Measurements from ENCODE around the gene TTC3. TPM values are rescaled to one million over a fixed set of nuclear protein-coding genes. Genes with fewer than 3 reads are reported as not detected.
A peak's percentile ranks its signal among the peaks of the same experiment; 100 is the strongest.

The TTC3 gene
- total RNA-seq, 2 donors from 2014 or later, result 63.6 to 111 TPM

DNA sequence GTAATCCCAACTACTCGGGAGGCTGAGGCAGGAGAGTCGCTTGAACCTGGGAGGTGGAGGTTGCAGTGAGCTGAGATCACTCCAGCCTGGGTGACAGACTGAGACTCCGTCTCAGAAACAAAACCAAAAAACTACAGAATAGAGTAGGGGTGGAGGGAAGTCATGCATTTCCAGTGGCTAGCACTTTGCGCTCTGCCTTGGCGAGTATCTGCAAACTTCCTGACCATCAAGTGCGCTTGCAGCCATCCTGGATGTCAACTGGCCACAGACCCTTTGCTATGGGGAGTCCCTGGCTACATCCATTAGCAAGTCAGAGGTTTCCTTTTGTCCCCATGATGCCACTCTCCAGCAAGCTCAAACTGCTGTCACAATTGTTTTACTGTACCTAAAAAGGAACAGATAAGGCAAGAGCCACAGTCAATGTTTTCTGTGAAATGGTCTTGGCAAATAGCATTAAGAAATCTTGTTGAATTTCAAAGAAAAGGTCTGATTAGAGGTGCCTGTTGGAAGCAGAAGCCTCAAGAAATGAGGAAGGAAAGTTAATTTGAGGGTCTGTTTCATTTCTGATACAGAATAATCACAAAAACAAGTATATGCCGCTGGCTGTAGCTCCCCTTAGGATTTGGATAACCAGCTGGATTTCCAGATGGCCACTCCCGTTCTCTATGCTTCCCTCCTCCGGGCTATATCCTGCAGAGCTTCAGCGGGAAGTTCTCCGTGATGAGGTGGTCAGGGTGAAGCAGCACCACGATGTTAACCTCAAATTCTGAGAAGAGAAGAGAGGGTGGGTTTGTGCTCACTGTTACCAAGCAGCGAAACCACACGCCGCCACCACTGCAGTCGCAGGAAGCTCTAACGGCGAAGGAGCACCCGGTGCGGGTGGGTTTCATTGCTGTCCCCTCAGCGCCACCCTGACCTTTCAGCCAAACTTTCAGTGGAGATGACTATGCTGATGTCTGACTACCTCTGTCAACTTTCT lies 152.1 kb downstream of the TTC3 start:
- no peak overlapping the region for H3K27ac ChIP-seq
- H3K4me3 ChIP-seq, result no peak overlapping the region
- TF ChIP-seq, protein P1, sequence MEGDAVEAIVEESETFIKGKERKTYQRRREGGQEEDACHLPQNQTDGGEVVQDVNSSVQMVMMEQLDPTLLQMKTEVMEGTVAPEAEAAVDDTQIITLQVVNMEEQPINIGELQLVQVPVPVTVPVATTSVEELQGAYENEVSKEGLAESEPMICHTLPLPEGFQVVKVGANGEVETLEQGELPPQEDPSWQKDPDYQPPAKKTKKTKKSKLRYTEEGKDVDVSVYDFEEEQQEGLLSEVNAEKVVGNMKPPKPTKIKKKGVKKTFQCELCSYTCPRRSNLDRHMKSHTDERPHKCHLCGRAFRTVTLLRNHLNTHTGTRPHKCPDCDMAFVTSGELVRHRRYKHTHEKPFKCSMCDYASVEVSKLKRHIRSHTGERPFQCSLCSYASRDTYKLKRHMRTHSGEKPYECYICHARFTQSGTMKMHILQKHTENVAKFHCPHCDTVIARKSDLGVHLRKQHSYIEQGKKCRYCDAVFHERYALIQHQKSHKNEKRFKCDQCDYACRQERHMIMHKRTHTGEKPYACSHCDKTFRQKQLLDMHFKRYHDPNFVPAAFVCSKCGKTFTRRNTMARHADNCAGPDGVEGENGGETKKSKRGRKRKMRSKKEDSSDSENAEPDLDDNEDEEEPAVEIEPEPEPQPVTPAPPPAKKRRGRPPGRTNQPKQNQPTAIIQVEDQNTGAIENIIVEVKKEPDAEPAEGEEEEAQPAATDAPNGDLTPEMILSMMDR (IDR thresholded peaks at IDR 0.05), result no peak
- H3K4me1 ChIP-seq, result peaks cover 0 to 6% of the 10 kb centered on the region in 2 donors
- DNase-seq (ENCODE audit: low spot score), result peak; percentile 21
- H3K9me3 ChIP-seq, result no peaks in the 10 kb centered on the region
- peaks cover 61% of the 10 kb centered on the region for H3K36me3 ChIP-seq
- H3K27me3 ChIP-seq, result no peaks in the 10 kb centered on the region

DNA sequence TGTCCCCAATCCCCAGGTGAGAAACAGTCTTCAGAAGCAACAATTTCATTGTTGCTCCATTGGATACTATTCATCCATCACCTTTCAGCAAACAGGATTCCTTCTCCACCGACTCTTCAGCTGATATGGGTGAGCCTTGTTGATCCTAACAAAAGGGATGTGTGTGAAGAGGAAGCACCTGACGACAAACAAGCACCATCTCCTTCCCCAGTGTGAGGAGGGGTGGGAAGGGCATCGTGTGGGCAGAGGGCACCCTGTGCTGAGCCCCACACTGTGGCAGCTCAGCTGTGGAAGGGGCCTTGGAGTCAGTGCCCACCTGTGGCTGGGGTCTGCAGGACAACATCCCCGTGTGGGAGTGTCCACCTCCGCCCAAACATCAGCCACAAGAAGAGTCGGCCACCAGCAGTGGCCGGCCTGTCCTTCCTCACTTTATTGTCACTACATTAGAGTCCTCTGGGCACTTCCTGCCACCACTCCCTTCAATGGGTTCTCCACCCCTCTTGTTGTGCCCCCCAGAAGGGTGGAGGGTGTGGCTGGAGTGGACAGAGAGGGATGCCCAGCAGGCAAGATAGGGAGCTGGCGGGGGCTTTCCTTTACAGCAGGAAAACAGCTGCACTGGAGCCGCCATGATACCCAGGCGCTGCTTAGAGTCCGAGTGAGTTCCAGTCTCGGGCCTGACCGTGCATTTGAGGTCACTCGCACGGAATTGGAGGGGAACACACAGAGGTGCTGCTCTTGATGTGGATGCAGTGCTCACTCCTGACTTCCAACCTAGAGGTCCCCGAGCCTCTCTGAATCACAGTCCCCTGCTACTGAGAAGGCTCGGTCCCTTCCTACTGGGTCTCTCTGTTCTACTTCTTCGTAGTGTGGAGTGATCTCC lies 153.2 kb downstream of the TTC3 start:
- H3K4me3 ChIP-seq, result no peak overlapping the region
- no peaks in the 10 kb centered on the region for H3K27me3 ChIP-seq
- H3K27ac ChIP-seq, result no peak overlapping the region
- no peaks in the 10 kb centered on the region for H3K9me3 ChIP-seq
- H3K4me1 ChIP-seq, result no peaks in the 10 kb centered on the region
- TF ChIP-seq, protein P1 (IDR thresholded peaks at IDR 0.05), result no peak
- DNase-seq (ENCODE audit: low spot score), result peak; percentile 43
- peaks cover 71% of the 10 kb centered on the region for H3K36me3 ChIP-seq

DNA sequence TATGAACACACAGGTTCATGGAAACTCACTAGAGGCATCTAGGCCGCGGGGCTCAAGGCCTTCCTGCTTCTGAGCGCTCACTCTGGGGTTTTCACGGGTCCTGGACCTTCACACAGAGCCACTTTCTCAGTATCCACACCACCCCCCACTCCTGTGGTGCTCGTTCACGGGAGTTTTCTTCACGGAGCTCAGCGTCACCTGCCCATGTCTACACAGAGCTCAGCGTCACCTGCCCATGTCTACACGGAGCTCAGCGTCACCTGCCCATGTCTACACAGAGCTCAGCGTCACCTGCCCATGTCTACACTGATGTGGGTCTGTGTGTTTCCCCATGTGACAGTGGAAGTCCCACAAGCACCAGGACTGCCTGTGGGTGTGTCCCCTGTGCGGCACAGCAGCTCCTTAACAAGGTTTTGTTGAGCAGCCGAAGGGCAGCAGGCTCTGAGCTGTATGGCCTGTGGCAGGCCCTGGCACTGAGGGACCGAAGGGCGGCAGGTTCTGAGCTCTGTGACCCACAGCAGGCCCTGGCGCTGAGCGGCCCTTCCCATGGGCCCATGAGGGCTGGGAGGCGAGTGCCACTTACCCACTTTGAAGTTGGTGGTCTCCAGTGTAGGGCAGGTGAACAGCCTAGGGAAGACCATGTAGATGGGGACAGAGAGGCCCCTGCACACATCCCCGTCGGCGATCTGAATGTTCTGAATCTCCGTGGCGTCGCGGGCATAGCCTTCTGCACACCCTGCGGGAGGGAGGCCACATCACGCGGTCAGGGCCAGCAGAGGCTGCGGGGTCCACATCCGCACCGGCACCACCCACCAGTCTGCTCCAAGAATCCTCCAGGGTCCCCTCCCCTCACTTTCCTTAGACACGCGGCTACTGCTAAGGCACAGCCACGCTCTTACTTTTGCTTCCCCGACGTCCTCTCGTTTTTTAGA lies 154.3 kb downstream of the TTC3 start:
- H3K27ac ChIP-seq, result no peak overlapping the region
- no peaks in the 10 kb centered on the region for H3K27me3 ChIP-seq
- H3K4me1 ChIP-seq, result no peaks in the 10 kb centered on the region
- TF ChIP-seq, protein P1 (IDR thresholded peaks at IDR 0.05), result no peak
- H3K4me3 ChIP-seq, result no peak overlapping the region
- H3K36me3 ChIP-seq, result peaks cover 81% of the 10 kb centered on the region
- no peaks in the 10 kb centered on the region for H3K9me3 ChIP-seq
- DNase-seq (ENCODE audit: low spot score), result peak; percentile 40

DNA sequence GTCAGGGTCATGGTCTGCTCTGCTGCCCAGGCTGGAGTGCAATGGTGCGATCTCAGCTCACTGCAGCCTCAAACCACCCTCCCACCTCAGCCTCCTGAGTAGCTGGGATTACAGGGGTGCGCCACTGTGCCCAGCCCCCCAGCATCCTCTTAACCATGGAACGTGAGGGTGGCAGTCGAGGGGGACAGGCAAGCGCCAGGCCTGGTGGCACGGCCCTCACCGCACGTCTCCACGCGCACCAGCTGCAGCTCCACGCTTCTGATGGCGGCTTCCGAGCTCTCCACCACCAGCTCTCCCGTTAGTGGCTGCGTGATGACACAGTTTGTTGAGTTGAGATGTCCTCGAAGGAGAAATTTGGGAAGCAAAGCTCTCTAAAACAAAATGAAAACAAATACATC lies 154.9 kb downstream of the TTC3 start:
- no peak overlapping the region for H3K4me3 ChIP-seq
- TF ChIP-seq, protein P1 (IDR thresholded peaks at IDR 0.05), result no peak
- no peaks in the 10 kb centered on the region for H3K9me3 ChIP-seq
- H3K36me3 ChIP-seq, result peaks cover 88% of the 10 kb centered on the region
- no peaks in the 10 kb centered on the region for H3K27me3 ChIP-seq
- H3K27ac ChIP-seq, result no peak overlapping the region
- no peak for DNase-seq (ENCODE audit: low spot score)
- no peaks in the 10 kb centered on the region for H3K4me1 ChIP-seq

DNA sequence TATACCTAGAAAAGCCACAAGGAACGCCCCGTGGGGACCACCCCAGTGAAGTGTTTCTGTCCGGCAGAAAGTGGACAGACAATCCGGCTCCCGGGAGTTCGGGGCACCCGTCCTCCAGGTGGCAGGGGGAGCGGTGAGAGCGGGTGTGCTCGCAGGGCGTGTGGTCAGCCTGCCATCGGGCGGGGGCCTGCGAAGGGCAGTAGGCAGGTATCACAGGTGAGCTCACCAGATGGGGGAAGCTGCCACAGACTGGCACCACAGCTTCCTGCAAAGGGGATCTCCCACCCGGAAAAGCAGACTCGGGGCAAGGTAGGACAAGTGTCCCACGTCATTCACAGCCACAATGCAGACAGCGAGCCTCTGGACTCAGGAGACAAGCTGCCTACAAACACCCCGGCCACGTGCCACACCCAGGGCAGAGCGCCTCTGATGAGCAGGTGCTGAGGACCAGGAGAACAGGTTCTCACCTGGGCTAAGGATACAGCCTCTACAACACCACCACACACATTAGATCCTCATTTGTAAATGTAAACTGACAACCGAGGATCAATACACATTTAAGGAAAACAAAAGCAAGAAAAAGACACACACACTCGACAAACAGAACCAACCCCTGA lies 157.7 kb downstream of the TTC3 start:
- Histone ChIP-seq H3K9me3 (no peaks in the 10 kb centered on the region), H3K27me3 (no peaks in the 10 kb centered on the region), H3K36me3 (peaks cover 70% of the 10 kb centered on the region), H3K27ac (no peak overlapping the region), H3K4me3 (no peak overlapping the region), H3K4me1 (no peaks in the 10 kb centered on the region)
- TF ChIP-seq, protein P1 (IDR thresholded peaks at IDR 0.05), result no peak
- no peak for DNase-seq (ENCODE audit: low spot score)
